NK-92 (cell line): ENCODE data around the gene TM9SF1.
"Not testable (repeated sequence)": the region's sequence is repeated elsewhere in the genome, so short reads cannot be mapped to it uniquely, and the experiment has no call there.

Source experiments
- DNase-seq: peaks from one replicate; lab custom pipeline; 2025; ENCODE audit not compliant: unreplicated experiment; lab: John Stamatoyannopoulos, UW

Gene TM9SF1

GRCh38 chr14:24226473-24226872 is 31.2 kb upstream of the TM9SF1 start:
- no peak for DNase-seq

GRCh38 chr14:24224618-24225071 is 29.4 kb upstream of the TM9SF1 start:
- DNase-seq, result no peak

- not testable (repeated sequence) for DNase-seq
Observed at GRCh38 chr14:24222987-24223386, 27.7 kb upstream of the TM9SF1 start.

GRCh38 chr14:24219521-24219920 is 24.3 kb upstream of the TM9SF1 start:
- DNase-seq, result no peak

- no peak for DNase-seq
Observed at GRCh38 chr14:24219080-24219479, 23.8 kb upstream of the TM9SF1 start.

- DNase-seq, result not testable (repeated sequence)
Observed at GRCh38 chr14:24216876-24217275, 21.6 kb upstream of the TM9SF1 start.

- DNase-seq, result no peak
Observed at GRCh38 chr14:24216345-24216699, 21.1 kb upstream of the TM9SF1 start.

- no peak for DNase-seq
Observed at GRCh38 chr14:24215495-24216344, 20.5 kb upstream of the TM9SF1 start, which contains the start of gene MDP1. TSS of gene MDP1 (minus strand) at chr14:24216066. CDS start at chr14:24215955, 111 bp downstream.

GRCh38 chr14:24213866-24214662 is 18.8 kb upstream of the TM9SF1 start:
- DNase-seq, result no peak

GRCh38 chr14:24212924-24213865 is 18.0 kb upstream of the TM9SF1 start, which contains the start of gene CHMP4A:
TSS of gene CHMP4A (minus strand) at chr14:24213488. CDS start at chr14:24213439, 49 bp downstream.
- peak; percentile 82 for DNase-seq

GRCh38 chr14:24211311-24211710 is 16.1 kb upstream of the TM9SF1 start:
- DNase-seq, result no peak

GRCh38 chr14:24207625-24208024 is 12.4 kb upstream of the TM9SF1 start:
- no peak for DNase-seq

- no peak for DNase-seq
Observed at GRCh38 chr14:24207104-24207551, 11.9 kb upstream of the TM9SF1 start.

- no peak for DNase-seq
Observed at GRCh38 chr14:24206260-24207103, 11.2 kb upstream of the TM9SF1 start.

- DNase-seq, result no peak
Observed at GRCh38 chr14:24204163-24205146, 9.2 kb upstream of the TM9SF1 start.

GRCh38 chr14:24203249-24203886 is 8.1 kb upstream of the TM9SF1 start:
- DNase-seq, result not testable (repeated sequence)

- not testable (repeated sequence) for DNase-seq
Observed at GRCh38 chr14:24202538-24202937, 7.3 kb upstream of the TM9SF1 start.
